Smooth muscle cell (in vitro differentiated cells): Measurements from ENCODE around the gene TPM4. TPM values are rescaled to one million over a fixed set of nuclear protein-coding genes. Genes with fewer than 3 reads are reported as not detected.

Source experiments
- DNase-seq: peaks from one replicate; lab custom pipeline; 2025; ENCODE audit not compliant: unreplicated experiment; lab: John Stamatoyannopoulos, UW
- H2AFZ ChIP-seq: fragments of 200-600 bp; sonication (generic); 2 replicates; pipeline ENCODE4 v1.6.0; 2016; ENCODE audit warnings: antibody characterized with exemption, low read depth, mild to moderate bottlenecking
- H3F3A ChIP-seq: fragments of 200-600 bp; sonication (generic); 2 replicates; pipeline ENCODE4 v1.6.0; 2017; ENCODE audit warnings: antibody characterized with exemption, low read depth
- H3K27ac ChIP-seq: fragments of 200-600 bp; sonication (generic); 2 replicates; pipeline ENCODE4 v1.5.1; 2016; ENCODE audit warnings: low read depth, mild to moderate bottlenecking
- H3K27me3 ChIP-seq: fragments of 200-600 bp; sonication (generic); 2 replicates; pipeline ENCODE4 v1.6.1; 2016; ENCODE audit warnings: low read depth, mild to moderate bottlenecking
- H3K36me3 ChIP-seq: fragments of 200-600 bp; sonication (generic); 2 replicates; pipeline ENCODE4 v1.5.1; 2016; ENCODE audit warnings: low read depth
- H3K4me1 ChIP-seq: fragments of 200-600 bp; sonication (generic); 2 replicates; pipeline ENCODE4 v1.5.1; 2016; ENCODE audit warnings: low read depth
- H3K4me2 ChIP-seq: fragments of 200-600 bp; sonication (generic); 2 replicates; pipeline ENCODE4 v1.6.0; 2016; ENCODE audit warnings: mild to moderate bottlenecking
- H3K4me3 ChIP-seq: fragments of 200-600 bp; sonication (generic); 2 replicates; pipeline ENCODE4 v1.5.1; 2016; ENCODE audit warnings: mild to moderate bottlenecking
- H3K79me2 ChIP-seq: fragments of 200-600 bp; sonication (generic); 2 replicates; pipeline ENCODE4 v1.6.0; 2016; ENCODE audit warnings: low read depth, mild to moderate bottlenecking
- H3K9ac ChIP-seq: fragments of 200-600 bp; sonication (generic); 2 replicates; pipeline ENCODE4 v1.6.0; 2016; ENCODE audit warnings: low read depth
- H3K9me3 ChIP-seq: fragments of 200-600 bp; sonication (generic); replicated peaks from 2 replicates; pipeline ENCODE4 v1.5.1; 2016; ENCODE audit warnings: low read depth
- H4K20me1 ChIP-seq: fragments of 200-600 bp; sonication (generic); 2 replicates; pipeline ENCODE4 v1.6.0; 2016; ENCODE audit warnings: low read depth
- WGBS: methylation state at CpG from one replicate; pipeline ENCODE4 v1.1.7; 2016; ENCODE audit warnings: low lambda C conversion rate; 5-methylcytosine and 5-hydroxymethylcytosine counted together
- polyA plus RNA-seq: library from polyadenylated mRNA; unstranded; fragments of >200 nt; fragmentation: Nextera tagmentation; extraction: Ambion mirVana; gene quantifications from 2 replicates; pipeline ENCODE4 v1.2.1, GENCODE V29; 2016
- total RNA-seq: library from RNA; depleted of rRNA; stranded (reverse); fragments of >200 nt; gene quantifications from 2 replicates; pipeline ENCODE4 v1.2.3, GENCODE V29; 2014
- TF ChIP-seq, protein P1 (sequence below): fragments of 200-600 bp; sonication (generic); IDR thresholded peaks from 2 replicates; pipeline ENCODE4 v1.5.1; 2017; ENCODE audit warnings: borderline replicate concordance, mild to moderate bottlenecking, antibody characterized with exemption; ENCODE audit not compliant: insufficient read depth, poor library complexity, severe bottlenecking

The TPM4 gene
- total and polyA plus RNA-seq, 2 experiments from 2014 or later, result 1,070 to 1,074 TPM

DNA sequence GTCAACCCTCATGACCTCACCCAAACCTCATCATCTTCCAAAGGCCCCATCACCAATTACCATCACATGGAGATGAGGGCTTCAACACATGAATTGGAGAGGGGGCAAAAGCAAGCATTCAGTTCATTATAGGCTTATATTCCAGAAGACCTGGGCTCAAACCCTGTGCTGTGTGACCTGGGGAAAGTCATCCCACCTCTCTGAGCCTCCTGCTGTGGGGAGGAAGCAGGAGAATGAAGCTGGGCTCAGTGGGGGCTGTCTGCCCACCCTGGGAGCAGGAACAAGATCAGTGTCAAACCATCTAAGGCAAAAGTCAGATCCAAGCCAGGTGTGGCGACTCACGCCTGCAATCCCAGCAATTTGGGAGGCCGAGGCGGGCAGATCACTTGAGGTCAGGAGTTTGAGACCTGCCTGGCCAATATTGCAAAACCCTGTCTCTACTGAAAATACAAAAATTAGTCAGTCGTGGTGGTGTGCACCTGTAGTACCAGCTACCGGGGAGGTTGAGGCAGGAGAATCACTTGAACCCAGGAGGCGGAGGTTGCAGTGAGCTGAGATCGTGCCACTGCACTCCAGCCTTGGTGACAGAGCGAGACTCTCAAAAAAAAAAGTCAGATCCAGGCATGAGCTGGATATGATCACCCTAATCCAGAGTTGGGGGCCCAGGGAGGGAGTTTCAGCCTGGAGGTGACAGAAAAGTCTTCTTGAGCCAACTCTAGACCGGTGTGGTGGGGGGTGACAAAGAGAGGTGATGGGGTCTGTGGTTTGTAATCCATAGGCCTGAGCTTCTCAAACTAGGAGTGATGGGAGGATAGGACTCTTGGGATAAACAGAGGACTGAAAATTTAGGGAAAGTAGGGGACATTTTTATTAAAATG, 1.6 kb upstream of the TPM4 start:
- Histone ChIP-seq H3K36me3 (no peaks in the 10 kb centered on the region), H3K27ac (peak overlapping the region; percentile 97), H3K4me2 (peak overlapping the region; percentile 95), H3K9ac (no peak overlapping the region), H3K27me3 (no peaks in the 10 kb centered on the region), H3K4me3 (peak overlapping the region; percentile 100), H3K79me2 (peaks cover 39% of the 10 kb centered on the region), H3K4me1 (peaks cover 13% of the 10 kb centered on the region), H2AFZ (no peak overlapping the region), H3K9me3 (no peaks in the 10 kb centered on the region), H4K20me1 (peaks cover 29% of the 10 kb centered on the region), H3F3A (peaks cover 34% of the 10 kb centered on the region)
- WGBS, result 87% methylated on average over 10 of the region's 10 CpGs
- DNase-seq, result no peak
- TF ChIP-seq, protein P1, sequence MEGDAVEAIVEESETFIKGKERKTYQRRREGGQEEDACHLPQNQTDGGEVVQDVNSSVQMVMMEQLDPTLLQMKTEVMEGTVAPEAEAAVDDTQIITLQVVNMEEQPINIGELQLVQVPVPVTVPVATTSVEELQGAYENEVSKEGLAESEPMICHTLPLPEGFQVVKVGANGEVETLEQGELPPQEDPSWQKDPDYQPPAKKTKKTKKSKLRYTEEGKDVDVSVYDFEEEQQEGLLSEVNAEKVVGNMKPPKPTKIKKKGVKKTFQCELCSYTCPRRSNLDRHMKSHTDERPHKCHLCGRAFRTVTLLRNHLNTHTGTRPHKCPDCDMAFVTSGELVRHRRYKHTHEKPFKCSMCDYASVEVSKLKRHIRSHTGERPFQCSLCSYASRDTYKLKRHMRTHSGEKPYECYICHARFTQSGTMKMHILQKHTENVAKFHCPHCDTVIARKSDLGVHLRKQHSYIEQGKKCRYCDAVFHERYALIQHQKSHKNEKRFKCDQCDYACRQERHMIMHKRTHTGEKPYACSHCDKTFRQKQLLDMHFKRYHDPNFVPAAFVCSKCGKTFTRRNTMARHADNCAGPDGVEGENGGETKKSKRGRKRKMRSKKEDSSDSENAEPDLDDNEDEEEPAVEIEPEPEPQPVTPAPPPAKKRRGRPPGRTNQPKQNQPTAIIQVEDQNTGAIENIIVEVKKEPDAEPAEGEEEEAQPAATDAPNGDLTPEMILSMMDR, result no peak

- Histone ChIP-seq H3K4me3 (peak overlapping the region; percentile 100), H4K20me1 (peaks cover 37% of the 10 kb centered on the region), H3K27me3 (no peaks in the 10 kb centered on the region), H3K79me2 (peaks cover 48% of the 10 kb centered on the region), H3K4me1 (peaks cover 13% of the 10 kb centered on the region), H2AFZ (peak overlapping the region; percentile 42), H3K9me3 (no peaks in the 10 kb centered on the region), H3K36me3 (no peaks in the 10 kb centered on the region), H3F3A (peaks cover 43% of the 10 kb centered on the region), H3K4me2 (peak overlapping the region; percentile 95), H3K27ac (peak overlapping the region; percentile 97), H3K9ac (peak overlapping the region; percentile 98)
- WGBS, result 24% methylated on average over 19 of the region's 21 CpGs
- TF ChIP-seq, protein P1, result no peak
- DNase-seq, result no peak
These were observed 703 bp upstream of the TPM4 start for GRCh38 chr19:16075430-16076153.

- Histone ChIP-seq H3K4me1 (peaks cover 13% of the 10 kb centered on the region), H3K27ac (peak overlapping the region; percentile 97), H4K20me1 (peaks cover 52% of the 10 kb centered on the region), H3K36me3 (peaks cover 3% of the 10 kb centered on the region), H3K79me2 (peaks cover 63% of the 10 kb centered on the region), H3K9me3 (no peaks in the 10 kb centered on the region), H3K4me2 (peak overlapping the region; percentile 95), H3F3A (peaks cover 50% of the 10 kb centered on the region), H3K4me3 (peak overlapping the region; percentile 100), H3K9ac (peak overlapping the region; percentile 98), H2AFZ (no peak overlapping the region), H3K27me3 (no peaks in the 10 kb centered on the region)
- no peak for DNase-seq
- TF ChIP-seq, protein P1, result no peak
- WGBS, result under 1% methylated on average over 45 of the region's 56 CpGs
These were observed 790 bp downstream of the TPM4 start for GRCh38 chr19:16076958-16077611.
